Body of pancreas (tissue), 4 donors: ENCODE data around the gene KCNJ6. TPM values are rescaled to one million over a fixed set of nuclear protein-coding genes. Genes with fewer than 3 reads are reported as not detected.

Source experiments
- ATAC-seq: fragments of 150-250 bp; one replicate; pipeline ENCODE4 v1.9.1; 2016
- DNase-seq, 4 donors: peaks; one replicate each; pipeline ENCODE4 v3.0.0-alpha.2; 2019
- H3K27ac ChIP-seq, 4 donors: fragments of 200-600 bp; sonication (generic); 1 replicate in 3 of 4; 2 replicates in 1 of 4; pipeline versions ENCODE4 v1.5.1 to v1.6.1; 2016 to 2019; ENCODE audit warnings: mild to moderate bottlenecking in 1 of 4, mixed read lengths in 1 of 4, moderate library complexity in 1 of 4
- H3K27me3 ChIP-seq, 2 donors: fragments of 200-600 bp; sonication (generic); one replicate each; pipeline ENCODE4 v1.6.0; 2016; ENCODE audit warnings: mild to moderate bottlenecking in 1 of 2
- H3K36me3 ChIP-seq, 2 donors: fragments of 200-600 bp; sonication (generic); replicated peaks in 1 of 2; 2 replicates each; pipeline ENCODE4 v1.5.1; 2016; ENCODE audit warnings: low read depth in 2 of 2; ENCODE audit not compliant: insufficient read depth in 1 of 2
- H3K4me1 ChIP-seq: fragments of 200-600 bp; sonication (generic); one replicate; pipeline ENCODE4 v1.6.0; 2016
- H3K4me3 ChIP-seq, 2 donors: fragments of 200-600 bp; sonication (generic); 1 replicate in 1 of 2; 2 replicates in 1 of 2; pipeline ENCODE4 v1.5.1; 2016 to 2019
- H3K9me3 ChIP-seq, 3 donors: fragments of 200-600 bp; sonication (generic); 1 replicate in 2 of 3; 2 replicates in 1 of 3; pipeline ENCODE4 v1.5.1; 2016
- POLR2A ChIP-seq, 3 donors: fragments of 450-650 bp; IDR thresholded peaks; one replicate each; pipeline ENCODE4 v1.6.1; 2016; ENCODE audit warnings: antibody characterized with exemption in 3 of 3, mild to moderate bottlenecking in 2 of 3
- WGBS, 2 donors: methylation state at CpG; one replicate each; pipeline ENCODE4 v1.1.5; 2017; 5-methylcytosine and 5-hydroxymethylcytosine counted together
- intact Hi-C: fragments of 100-400 bp; cut with DNase I; formaldehyde crosslinking; loops from one replicate; pipeline ENCODE4 v1.15.1; 2023
- total RNA-seq, 2 donors: library from RNA; depleted of rRNA; stranded (reverse); fragments of >200 nt; gene quantifications; one replicate each; pipeline ENCODE4 v1.1.0, GENCODE V29; 2016
- TF ChIP-seq, protein P1 (sequence below), 7 experiments: fragments of 450-650 bp in 4 of 7; fragments of 200-600 bp in 3 of 7; sonication (generic) in 3 of 7; IDR thresholded peaks; one replicate each; pipeline ENCODE4 v1.5.1; 2016 to 2019; ENCODE audit warnings: antibody characterized with exemption in 7 of 7

Gene KCNJ6
- total RNA-seq, 2 donors from 2014 or later, result under 0.01 to 0.78 TPM

DNA sequence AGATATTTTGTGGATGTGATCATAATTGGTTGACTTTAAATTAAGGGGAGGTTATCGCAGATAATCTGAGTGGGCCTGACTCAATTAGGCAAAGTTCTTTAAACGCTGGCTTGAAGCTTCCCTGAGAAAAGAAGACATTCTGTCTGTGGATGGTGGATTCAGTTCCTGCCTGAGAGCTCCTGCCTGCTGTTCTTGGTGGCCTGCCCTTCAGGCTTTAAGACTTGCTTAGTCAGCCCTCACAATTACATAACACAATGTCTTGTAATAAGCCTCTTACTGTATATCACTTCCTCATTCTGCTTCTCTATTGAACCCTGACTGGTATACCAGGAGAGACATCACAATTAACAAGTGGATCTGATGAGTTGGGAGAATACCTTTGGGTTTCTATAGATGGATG is 50.2 kb downstream of the KCNJ6 start:
- Histone ChIP-seq H3K4me1 (peaks cover 7% of the 10 kb centered on the region), H3K27me3 (no peaks in the 10 kb centered on the region), H3K4me3 (no peak overlapping the region), H3K27ac (no peak overlapping the region), H3K9me3 (no peaks in the 10 kb centered on the region), H3K36me3 (no peaks in the 10 kb centered on the region)
- no peak for TF ChIP-seq POLR2A (IDR thresholded peaks at IDR 0.05)
- TF ChIP-seq, protein P1, sequence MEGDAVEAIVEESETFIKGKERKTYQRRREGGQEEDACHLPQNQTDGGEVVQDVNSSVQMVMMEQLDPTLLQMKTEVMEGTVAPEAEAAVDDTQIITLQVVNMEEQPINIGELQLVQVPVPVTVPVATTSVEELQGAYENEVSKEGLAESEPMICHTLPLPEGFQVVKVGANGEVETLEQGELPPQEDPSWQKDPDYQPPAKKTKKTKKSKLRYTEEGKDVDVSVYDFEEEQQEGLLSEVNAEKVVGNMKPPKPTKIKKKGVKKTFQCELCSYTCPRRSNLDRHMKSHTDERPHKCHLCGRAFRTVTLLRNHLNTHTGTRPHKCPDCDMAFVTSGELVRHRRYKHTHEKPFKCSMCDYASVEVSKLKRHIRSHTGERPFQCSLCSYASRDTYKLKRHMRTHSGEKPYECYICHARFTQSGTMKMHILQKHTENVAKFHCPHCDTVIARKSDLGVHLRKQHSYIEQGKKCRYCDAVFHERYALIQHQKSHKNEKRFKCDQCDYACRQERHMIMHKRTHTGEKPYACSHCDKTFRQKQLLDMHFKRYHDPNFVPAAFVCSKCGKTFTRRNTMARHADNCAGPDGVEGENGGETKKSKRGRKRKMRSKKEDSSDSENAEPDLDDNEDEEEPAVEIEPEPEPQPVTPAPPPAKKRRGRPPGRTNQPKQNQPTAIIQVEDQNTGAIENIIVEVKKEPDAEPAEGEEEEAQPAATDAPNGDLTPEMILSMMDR (IDR thresholded peaks at IDR 0.05), result no peak
- WGBS, 2 donors, result 65 to 83% methylated on average over 2 of the region's 2 CpGs
- DNase-seq (peak in 1 of 4 donors; percentile 35), ATAC-seq (no peak)
- intact Hi-C loops, result no loop called here

DNA sequence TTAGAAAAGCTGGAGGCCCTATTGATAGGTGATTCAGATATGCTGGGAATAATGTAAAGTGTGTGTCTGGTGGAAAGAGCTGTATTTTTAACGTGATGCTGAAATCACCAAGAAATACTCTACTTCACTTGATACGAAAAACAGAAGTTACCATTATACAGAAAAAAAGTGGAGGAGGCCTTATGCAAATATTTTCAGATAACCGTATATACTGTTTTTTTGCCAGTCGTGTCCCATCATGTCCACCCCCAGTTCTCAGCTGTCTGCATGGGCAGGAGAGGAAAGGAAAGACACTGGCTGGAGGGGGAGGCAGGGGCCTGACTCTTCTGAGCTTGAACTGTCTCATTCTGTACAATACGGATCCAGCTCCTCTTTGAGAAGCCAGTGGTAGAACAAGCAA is 51.1 kb downstream of the KCNJ6 start:
- no peak overlapping the region for H3K4me3 ChIP-seq
- no peaks in the 10 kb centered on the region for H3K36me3 ChIP-seq
- DNase-seq, result no peak
- H3K9me3 ChIP-seq, result no peaks in the 10 kb centered on the region
- peaks cover 7% of the 10 kb centered on the region for H3K4me1 ChIP-seq
- no peak for ATAC-seq
- peak overlapping the region in 1 of 4 donors; percentile 17 for H3K27ac ChIP-seq
- TF ChIP-seq, protein P1 (IDR thresholded peaks at IDR 0.05), result no peak
- no peak for TF ChIP-seq POLR2A (IDR thresholded peaks at IDR 0.05)
- no peaks in the 10 kb centered on the region for H3K27me3 ChIP-seq
- intact Hi-C loops, result no loop called here
- 54 to 73% methylated on average over 5 of the region's 5 CpGs for WGBS, 2 donors

DNA sequence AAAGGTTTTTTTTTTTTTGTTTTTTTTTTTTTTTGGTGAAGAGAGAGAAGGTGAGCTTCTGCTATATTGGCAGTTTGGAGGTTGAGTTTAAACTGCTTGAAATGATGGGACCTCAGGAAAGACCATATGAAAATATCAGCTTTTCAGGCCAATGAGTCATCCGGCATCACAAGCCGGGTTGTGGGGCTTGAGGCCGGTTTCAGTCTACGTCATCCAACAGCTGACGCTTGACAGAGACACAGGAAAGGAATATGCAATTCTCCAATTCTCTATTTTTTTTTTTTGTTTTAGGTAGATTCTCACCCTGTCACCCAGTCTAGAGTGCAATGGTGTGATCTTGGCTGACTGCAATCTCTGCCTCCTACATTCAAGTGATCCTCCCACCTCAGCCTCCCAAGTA is 52.4 kb downstream of the KCNJ6 start:
- no peak overlapping the region for H3K4me3 ChIP-seq
- no peaks in the 10 kb centered on the region for H3K27me3 ChIP-seq
- H3K27ac ChIP-seq, result no peak overlapping the region
- TF ChIP-seq POLR2A (IDR thresholded peaks at IDR 0.05), result no peak
- TF ChIP-seq, protein P1 (IDR thresholded peaks at IDR 0.05), result no peak
- no peaks in the 10 kb centered on the region for H3K36me3 ChIP-seq
- no peaks in the 10 kb centered on the region for H3K9me3 ChIP-seq
- DNase-seq (peak in 1 of 4 donors; percentile 43), ATAC-seq (no peak)
- intact Hi-C loops, result no loop called here
- H3K4me1 ChIP-seq, result peaks cover 7% of the 10 kb centered on the region
- 77 to 94% methylated on average over 5 of the region's 5 CpGs for WGBS, 2 donors

DNA sequence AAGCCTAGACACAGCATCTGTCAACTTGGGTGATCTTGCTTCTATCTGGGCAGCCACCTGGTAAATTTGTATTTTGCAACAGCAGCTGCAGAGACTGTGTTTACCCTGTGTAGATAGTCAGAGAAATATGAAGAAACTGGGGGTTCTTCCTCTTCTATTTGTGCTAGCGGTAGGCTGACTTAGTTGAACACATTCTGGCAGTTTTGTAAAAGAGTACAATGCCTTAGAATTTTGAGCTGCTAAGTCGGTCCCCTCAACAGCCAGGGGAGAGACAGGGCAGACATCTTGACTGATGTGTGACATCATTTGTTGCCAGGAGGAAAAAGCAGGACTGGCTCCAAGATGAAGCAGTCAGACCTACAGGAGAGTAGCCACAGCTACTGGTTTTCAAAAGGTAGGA is 53.7 kb downstream of the KCNJ6 start:
- no peak for TF ChIP-seq POLR2A (IDR thresholded peaks at IDR 0.05)
- TF ChIP-seq, protein P1 (IDR thresholded peaks at IDR 0.05), result no peak
- 26 to 41% methylated on average over 2 of the region's 2 CpGs for WGBS, 2 donors
- Histone ChIP-seq H3K36me3 (no peaks in the 10 kb centered on the region), H3K27ac (no peak overlapping the region), H3K4me3 (no peak overlapping the region), H3K4me1 (peaks cover 7% of the 10 kb centered on the region), H3K9me3 (no peaks in the 10 kb centered on the region), H3K27me3 (no peaks in the 10 kb centered on the region)
- intact Hi-C loops, result no loop called here
- peak in 1 of 4 donors; percentile 43 for DNase-seq
- peak; percentile 69 for ATAC-seq

DNA sequence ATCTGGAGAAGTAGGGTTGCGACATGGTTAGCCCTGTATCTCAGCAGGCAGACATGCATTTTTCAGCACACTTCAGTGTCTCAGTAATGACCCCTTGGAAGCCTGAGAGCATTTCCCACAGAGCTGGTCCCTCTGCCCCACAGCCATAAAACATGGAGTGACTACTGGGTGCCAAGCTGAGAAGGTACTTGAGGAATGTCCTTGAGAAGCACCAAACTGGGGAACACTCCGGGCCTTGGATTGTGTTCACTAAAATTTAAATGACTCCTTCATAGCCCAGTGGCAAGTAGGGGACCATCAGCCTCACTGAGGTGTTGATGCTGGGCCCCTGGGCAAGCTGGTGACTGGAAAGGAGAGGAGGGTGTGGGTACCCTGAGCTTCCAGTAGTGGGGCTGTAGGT is 54.7 kb downstream of the KCNJ6 start:
- Histone ChIP-seq H3K9me3 (no peaks in the 10 kb centered on the region), H3K4me1 (peaks cover 7% of the 10 kb centered on the region), H3K36me3 (no peaks in the 10 kb centered on the region), H3K4me3 (no peak overlapping the region), H3K27me3 (no peaks in the 10 kb centered on the region), H3K27ac (no peak overlapping the region)
- intact Hi-C loops, result no loop called here
- ATAC-seq, result no peak
- no peak for DNase-seq
- WGBS, 2 donors, result 76 to 100% methylated on average over 2 of the region's 2 CpGs
- TF ChIP-seq, protein P1 (IDR thresholded peaks at IDR 0.05), result no peak
- no peak for TF ChIP-seq POLR2A (IDR thresholded peaks at IDR 0.05)
